K562 (cell line): Measurements from ENCODE around the gene FOXP4. TPM values are rescaled to one million over a fixed set of nuclear protein-coding genes. Genes with fewer than 3 reads are reported as not detected.

Experiments used
- E2F3 ChIP-seq: fragments of 250-450 bp; sonication (Bioruptor Pico); IDR thresholded peaks from 2 replicates; pipeline ENCODE4 v1.4.0; 2020; ENCODE audit warnings: mild to moderate bottlenecking
- E2F6 ChIP-seq, 2 experiments: IDR thresholded peaks; 2 replicates each; pipeline ENCODE4 v1.6.1; 2011; ENCODE audit warnings: borderline replicate concordance in 1 of 2, control low read depth in 1 of 2, low read depth in 1 of 2, low read length in 1 of 2, mild to moderate bottlenecking in 1 of 2, mixed read lengths in 1 of 2, moderate library complexity in 1 of 2; ENCODE audit not compliant: insufficient read depth in 1 of 2, insufficient read length in 1 of 2, poor library complexity in 1 of 2, severe bottlenecking in 1 of 2; ENCODE audit errors: extremely low read depth in 1 of 2
- ESRRA ChIP-seq: fragments of 450-650 bp; IDR thresholded peaks from 2 replicates; pipeline ENCODE4 v1.6.1; 2014; ENCODE audit warnings: low read depth, mild to moderate bottlenecking, moderate library complexity, borderline replicate concordance
- RFX1 ChIP-seq: fragments of 450-650 bp; IDR thresholded peaks from 2 replicates; pipeline ENCODE4 v1.6.1; 2016; ENCODE audit warnings: mild to moderate bottlenecking, moderate library complexity
- TFAP4 ChIP-seq: sonication (generic); formaldehyde crosslinking; IDR thresholded peaks from 2 replicates; pipeline ENCODE4 v1.8.0; 2022; ENCODE audit warnings: missing genetic modification reagents, mild to moderate bottlenecking, moderate library complexity, borderline replicate concordance
- ZC3H11A ChIP-seq: IDR thresholded peaks from 2 replicates; pipeline ENCODE4 v1.6.1; 2012; ENCODE audit warnings: low read depth, low read length, improper control_type of control experiment
- polyA plus RNA-seq, 8 experiments: library from polyadenylated mRNA; depleted of rRNA in 4 of 8; stranded (reverse) in 5 of 8; unstranded in 3 of 8; fragments of >200 nt; fragmentation: Nextera tagmentation in 2 of 8; fragmentation: Illumina TruSeq in 1 of 8; extraction: Ambion mirVana in 2 of 8; extraction: Trizol in 1 of 8; gene quantifications; 2 replicates each; pipeline versions ENCODE4 v1.2.1 to v1.2.3, GENCODE V29; 2011 to 2014; ENCODE audit warnings: inconsistent platforms in 1 of 8, missing spikeins in 1 of 8
- total RNA-seq, 7 experiments: library from RNA; depleted of rRNA in 6 of 7; stranded (reverse); fragments of >200 nt in 6 of 7; fragmentation: Illumina TruSeq in 2 of 7; extraction: Trizol in 2 of 7; gene quantifications; 2 replicates each; pipeline versions ENCODE4 v1.2.1 to v1.2.3, GENCODE V29; 2011 to 2021; ENCODE audit warnings: low replicate concordance in 1 of 7
- TF ChIP-seq, protein P1 (sequence below): fragments of 250-450 bp; sonication (Bioruptor Pico); IDR thresholded peaks from 2 replicates; pipeline ENCODE4 v1.8.0; 2021; ENCODE audit warnings: borderline replicate concordance, mild to moderate bottlenecking, moderate library complexity; ENCODE audit not compliant: poor library complexity, severe bottlenecking
- TF ChIP-seq, protein P2 (sequence below): fragments of 450-650 bp; IDR thresholded peaks from 2 replicates; pipeline ENCODE4 v1.6.1; 2016; ENCODE audit warnings: mild to moderate bottlenecking, moderate library complexity
- TF ChIP-seq, protein P3 (sequence below): fragments of 450-650 bp; IDR thresholded peaks from 2 replicates; pipeline ENCODE4 v1.6.1; 2016; ENCODE audit warnings: borderline replicate concordance

The FOXP4 gene
- total and polyA plus RNA-seq, 9 of the 15 experiments (the other 6 are each of a cell fraction or from before 2014, with no cell fraction given) = 0.11 to 29.4 (median 2.3) TPM

- peak; percentile 74 to 83 for TF ChIP-seq E2F6 (IDR thresholded peaks at IDR 0.05; ENCODE audit: borderline replicate concordance in 1 of 2, extremely low read depth in 1 of 2, insufficient read depth in 1 of 2, insufficient read length in 1 of 2, low read depth in 1 of 2, low read length in 1 of 2, poor library complexity in 1 of 2, severe bottlenecking in 1 of 2)
- no peak for TF ChIP-seq ZC3H11A
- TF ChIP-seq, protein P1, sequence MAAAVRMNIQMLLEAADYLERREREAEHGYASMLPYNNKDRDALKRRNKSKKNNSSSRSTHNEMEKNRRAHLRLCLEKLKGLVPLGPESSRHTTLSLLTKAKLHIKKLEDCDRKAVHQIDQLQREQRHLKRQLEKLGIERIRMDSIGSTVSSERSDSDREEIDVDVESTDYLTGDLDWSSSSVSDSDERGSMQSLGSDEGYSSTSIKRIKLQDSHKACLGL (CRISPR knock-in tag) = peak; percentile 60
- TF ChIP-seq ESRRA = peak; percentile 33; the same call in 1 of the 2 replicates
- TF ChIP-seq RFX1 = no peak
- TF ChIP-seq, protein P2, sequence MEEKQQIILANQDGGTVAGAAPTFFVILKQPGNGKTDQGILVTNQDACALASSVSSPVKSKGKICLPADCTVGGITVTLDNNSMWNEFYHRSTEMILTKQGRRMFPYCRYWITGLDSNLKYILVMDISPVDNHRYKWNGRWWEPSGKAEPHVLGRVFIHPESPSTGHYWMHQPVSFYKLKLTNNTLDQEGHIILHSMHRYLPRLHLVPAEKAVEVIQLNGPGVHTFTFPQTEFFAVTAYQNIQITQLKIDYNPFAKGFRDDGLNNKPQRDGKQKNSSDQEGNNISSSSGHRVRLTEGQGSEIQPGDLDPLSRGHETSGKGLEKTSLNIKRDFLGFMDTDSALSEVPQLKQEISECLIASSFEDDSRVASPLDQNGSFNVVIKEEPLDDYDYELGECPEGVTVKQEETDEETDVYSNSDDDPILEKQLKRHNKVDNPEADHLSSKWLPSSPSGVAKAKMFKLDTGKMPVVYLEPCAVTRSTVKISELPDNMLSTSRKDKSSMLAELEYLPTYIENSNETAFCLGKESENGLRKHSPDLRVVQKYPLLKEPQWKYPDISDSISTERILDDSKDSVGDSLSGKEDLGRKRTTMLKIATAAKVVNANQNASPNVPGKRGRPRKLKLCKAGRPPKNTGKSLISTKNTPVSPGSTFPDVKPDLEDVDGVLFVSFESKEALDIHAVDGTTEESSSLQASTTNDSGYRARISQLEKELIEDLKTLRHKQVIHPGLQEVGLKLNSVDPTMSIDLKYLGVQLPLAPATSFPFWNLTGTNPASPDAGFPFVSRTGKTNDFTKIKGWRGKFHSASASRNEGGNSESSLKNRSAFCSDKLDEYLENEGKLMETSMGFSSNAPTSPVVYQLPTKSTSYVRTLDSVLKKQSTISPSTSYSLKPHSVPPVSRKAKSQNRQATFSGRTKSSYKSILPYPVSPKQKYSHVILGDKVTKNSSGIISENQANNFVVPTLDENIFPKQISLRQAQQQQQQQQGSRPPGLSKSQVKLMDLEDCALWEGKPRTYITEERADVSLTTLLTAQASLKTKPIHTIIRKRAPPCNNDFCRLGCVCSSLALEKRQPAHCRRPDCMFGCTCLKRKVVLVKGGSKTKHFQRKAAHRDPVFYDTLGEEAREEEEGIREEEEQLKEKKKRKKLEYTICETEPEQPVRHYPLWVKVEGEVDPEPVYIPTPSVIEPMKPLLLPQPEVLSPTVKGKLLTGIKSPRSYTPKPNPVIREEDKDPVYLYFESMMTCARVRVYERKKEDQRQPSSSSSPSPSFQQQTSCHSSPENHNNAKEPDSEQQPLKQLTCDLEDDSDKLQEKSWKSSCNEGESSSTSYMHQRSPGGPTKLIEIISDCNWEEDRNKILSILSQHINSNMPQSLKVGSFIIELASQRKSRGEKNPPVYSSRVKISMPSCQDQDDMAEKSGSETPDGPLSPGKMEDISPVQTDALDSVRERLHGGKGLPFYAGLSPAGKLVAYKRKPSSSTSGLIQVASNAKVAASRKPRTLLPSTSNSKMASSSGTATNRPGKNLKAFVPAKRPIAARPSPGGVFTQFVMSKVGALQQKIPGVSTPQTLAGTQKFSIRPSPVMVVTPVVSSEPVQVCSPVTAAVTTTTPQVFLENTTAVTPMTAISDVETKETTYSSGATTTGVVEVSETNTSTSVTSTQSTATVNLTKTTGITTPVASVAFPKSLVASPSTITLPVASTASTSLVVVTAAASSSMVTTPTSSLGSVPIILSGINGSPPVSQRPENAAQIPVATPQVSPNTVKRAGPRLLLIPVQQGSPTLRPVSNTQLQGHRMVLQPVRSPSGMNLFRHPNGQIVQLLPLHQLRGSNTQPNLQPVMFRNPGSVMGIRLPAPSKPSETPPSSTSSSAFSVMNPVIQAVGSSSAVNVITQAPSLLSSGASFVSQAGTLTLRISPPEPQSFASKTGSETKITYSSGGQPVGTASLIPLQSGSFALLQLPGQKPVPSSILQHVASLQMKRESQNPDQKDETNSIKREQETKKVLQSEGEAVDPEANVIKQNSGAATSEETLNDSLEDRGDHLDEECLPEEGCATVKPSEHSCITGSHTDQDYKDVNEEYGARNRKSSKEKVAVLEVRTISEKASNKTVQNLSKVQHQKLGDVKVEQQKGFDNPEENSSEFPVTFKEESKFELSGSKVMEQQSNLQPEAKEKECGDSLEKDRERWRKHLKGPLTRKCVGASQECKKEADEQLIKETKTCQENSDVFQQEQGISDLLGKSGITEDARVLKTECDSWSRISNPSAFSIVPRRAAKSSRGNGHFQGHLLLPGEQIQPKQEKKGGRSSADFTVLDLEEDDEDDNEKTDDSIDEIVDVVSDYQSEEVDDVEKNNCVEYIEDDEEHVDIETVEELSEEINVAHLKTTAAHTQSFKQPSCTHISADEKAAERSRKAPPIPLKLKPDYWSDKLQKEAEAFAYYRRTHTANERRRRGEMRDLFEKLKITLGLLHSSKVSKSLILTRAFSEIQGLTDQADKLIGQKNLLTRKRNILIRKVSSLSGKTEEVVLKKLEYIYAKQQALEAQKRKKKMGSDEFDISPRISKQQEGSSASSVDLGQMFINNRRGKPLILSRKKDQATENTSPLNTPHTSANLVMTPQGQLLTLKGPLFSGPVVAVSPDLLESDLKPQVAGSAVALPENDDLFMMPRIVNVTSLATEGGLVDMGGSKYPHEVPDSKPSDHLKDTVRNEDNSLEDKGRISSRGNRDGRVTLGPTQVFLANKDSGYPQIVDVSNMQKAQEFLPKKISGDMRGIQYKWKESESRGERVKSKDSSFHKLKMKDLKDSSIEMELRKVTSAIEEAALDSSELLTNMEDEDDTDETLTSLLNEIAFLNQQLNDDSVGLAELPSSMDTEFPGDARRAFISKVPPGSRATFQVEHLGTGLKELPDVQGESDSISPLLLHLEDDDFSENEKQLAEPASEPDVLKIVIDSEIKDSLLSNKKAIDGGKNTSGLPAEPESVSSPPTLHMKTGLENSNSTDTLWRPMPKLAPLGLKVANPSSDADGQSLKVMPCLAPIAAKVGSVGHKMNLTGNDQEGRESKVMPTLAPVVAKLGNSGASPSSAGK = peak; percentile 93
- TF ChIP-seq TFAP4 (CRISPR knock-in tag) = peak; percentile 73; the same call in 1 of the 2 replicates
- TF ChIP-seq E2F3 (CRISPR knock-in tag) = 0 out of 2 replicates have a peak, but pooled peaks have one; percentile 45
- TF ChIP-seq, protein P3, sequence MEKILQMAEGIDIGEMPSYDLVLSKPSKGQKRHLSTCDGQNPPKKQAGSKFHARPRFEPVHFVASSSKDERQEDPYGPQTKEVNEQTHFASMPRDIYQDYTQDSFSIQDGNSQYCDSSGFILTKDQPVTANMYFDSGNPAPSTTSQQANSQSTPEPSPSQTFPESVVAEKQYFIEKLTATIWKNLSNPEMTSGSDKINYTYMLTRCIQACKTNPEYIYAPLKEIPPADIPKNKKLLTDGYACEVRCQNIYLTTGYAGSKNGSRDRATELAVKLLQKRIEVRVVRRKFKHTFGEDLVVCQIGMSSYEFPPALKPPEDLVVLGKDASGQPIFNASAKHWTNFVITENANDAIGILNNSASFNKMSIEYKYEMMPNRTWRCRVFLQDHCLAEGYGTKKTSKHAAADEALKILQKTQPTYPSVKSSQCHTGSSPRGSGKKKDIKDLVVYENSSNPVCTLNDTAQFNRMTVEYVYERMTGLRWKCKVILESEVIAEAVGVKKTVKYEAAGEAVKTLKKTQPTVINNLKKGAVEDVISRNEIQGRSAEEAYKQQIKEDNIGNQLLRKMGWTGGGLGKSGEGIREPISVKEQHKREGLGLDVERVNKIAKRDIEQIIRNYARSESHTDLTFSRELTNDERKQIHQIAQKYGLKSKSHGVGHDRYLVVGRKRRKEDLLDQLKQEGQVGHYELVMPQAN = peak; percentile 94
Measured at GRCh38 chr6:41545703-41546474, at the start of gene FOXP4 (continued).
